NCI-H82 treated with DMSO at 0.1 percent for 48 hours (cell line): Measurements from ENCODE around the gene PANX3.
A peak's percentile ranks its signal among the peaks of the same experiment; 100 is the strongest.

Experiments
- DNase-seq: peaks from one replicate; lab custom pipeline; 2025; ENCODE audit not compliant: unreplicated experiment; lab: John Stamatoyannopoulos, UW

Gene PANX3

GRCh38 chr11:124656774-124657630 lies 45.8 kb downstream of the PANX3 start:
- no peak for DNase-seq

GRCh38 chr11:124657904-124658303 lies 46.7 kb downstream of the PANX3 start:
- DNase-seq: no peak

- DNase-seq: no peak
Observed at GRCh38 chr11:124658501-124658900, 47.3 kb downstream of the PANX3 start.

GRCh38 chr11:124658986-124659385 lies 47.8 kb downstream of the PANX3 start:
- DNase-seq: no peak

GRCh38 chr11:124661553-124661952 lies 50.3 kb downstream of the PANX3 start:
- no peak for DNase-seq

GRCh38 chr11:124662106-124662505 lies 50.9 kb downstream of the PANX3 start:
- DNase-seq: no peak

- no peak for DNase-seq
Observed at GRCh38 chr11:124663861-124664260, 52.6 kb downstream of the PANX3 start.

- no peak for DNase-seq
Observed at GRCh38 chr11:124667601-124668000, 56.4 kb downstream of the PANX3 start.

- DNase-seq: peak; percentile 23
Observed at GRCh38 chr11:124669193-124669592, 58.0 kb downstream of the PANX3 start.
